GM12878 (cell line): ENCODE data around the gene COX15. TPM values are rescaled to one million over a fixed set of nuclear protein-coding genes. Genes with fewer than 3 reads are reported as not detected.
A peak's percentile ranks its signal among the peaks of the same experiment; 100 is the strongest.

ENCODE experiments used
- ATAC-seq: fragments of 200-7000 bp; cut with Tn5 transposase; 3 replicates; pipeline ENCODE4 v1.9.1; 2020; ENCODE audit warnings: mild to moderate bottlenecking, moderate library complexity
- BruUV-seq: library from RNA; stranded (reverse); fragments of 400-500 nt; replicated peaks from 2 replicates; lab custom pipeline; 2021; lab: Mats Ljungman, UMichigan
- CTCF ChIA-PET: fragments of 300-600 bp; sonication (Branson Sonifier 250); formaldehyde crosslinking; extraction: SDS; loops from one replicate; lab custom pipeline; 2021; ENCODE audit warnings: inconsistent platforms; lab: Yijun Ruan, JAX
- POLR2A ChIA-PET: fragments of 350-600 bp; formaldehyde crosslinking; extraction: SDS; loops from one replicate; lab custom pipeline; 2021; ENCODE audit warnings: inconsistent platforms; lab: Charles Lee
- RAD21 ChIA-PET: fragments of 300-600 bp; sonication (Branson Sonifier 250); formaldehyde crosslinking; loops from one replicate; lab custom pipeline; 2023; ENCODE audit warnings: antibody characterized with exemption; ENCODE audit not compliant: unreplicated experiment; lab: Charles Lee
- SMC1A ChIA-PET: fragments of 300-600 bp; sonication (Branson Sonifier 250); formaldehyde crosslinking; loops from one replicate; lab custom pipeline; 2023; ENCODE audit not compliant: unreplicated experiment, uncharacterized antibody; lab: Charles Lee
- DNase-seq: peaks from one replicate; pipeline ENCODE4 v3.0.0-alpha.2; 2011; ENCODE audit warnings: low read depth, low spot score
- FAIRE-seq: peaks from 3 replicates; lab custom pipeline; 2011; peaks lifted over from hg19 to GRCh38; lab: Jason Lieb, UNC
- H2AFZ ChIP-seq: 2 replicates; pipeline ENCODE4 v1.6.0; 2011; ENCODE audit warnings: low read depth, low read length, control low read depth; ENCODE audit not compliant: control insufficient read depth
- H3K27ac ChIP-seq: 2 replicates; pipeline ENCODE4 v1.5.1; 2011; ENCODE audit warnings: control low read depth; ENCODE audit not compliant: control insufficient read depth, insufficient read depth
- H3K27me3 ChIP-seq, 2 experiments: replicated peaks in 1 of 2; 2 replicates each; pipeline versions ENCODE4 v1.6.0 to v1.6.1; 2011; ENCODE audit warnings: low read length in 1 of 2; ENCODE audit not compliant: control insufficient read depth in 2 of 2, insufficient read depth in 2 of 2
- H3K36me3 ChIP-seq, 2 experiments: 2 replicates each; pipeline ENCODE4 v1.5.1; 2011; ENCODE audit warnings: low read length in 1 of 2; ENCODE audit not compliant: control insufficient read depth in 2 of 2, insufficient read depth in 2 of 2
- H3K4me1 ChIP-seq: 2 replicates; pipeline ENCODE4 v1.6.1; 2011; ENCODE audit warnings: mild to moderate bottlenecking, low read length, moderate library complexity, mixed read lengths; ENCODE audit not compliant: control insufficient read depth, insufficient read depth
- H3K4me2 ChIP-seq: 2 replicates; pipeline ENCODE4 v1.6.0; 2011; ENCODE audit warnings: control low read depth; ENCODE audit not compliant: control insufficient read depth, insufficient read depth
- H3K4me3 ChIP-seq: fragments of 200-600 bp; sonication (generic); 2 replicates; pipeline ENCODE4 v1.5.1; 2016
- H3K79me2 ChIP-seq: 2 replicates; pipeline ENCODE4 v1.6.0; 2011; ENCODE audit warnings: low read length; ENCODE audit not compliant: control insufficient read depth, insufficient read depth
- H3K9ac ChIP-seq: 2 replicates; pipeline ENCODE4 v1.8.0; 2011; ENCODE audit warnings: low read length, control low read depth, mixed read lengths; ENCODE audit not compliant: control insufficient read depth, insufficient read depth
- H3K9me3 ChIP-seq: replicated peaks from 3 replicates; pipeline ENCODE4 v1.5.1; 2011; ENCODE audit warnings: mild to moderate bottlenecking, low read length; ENCODE audit not compliant: control insufficient read depth, insufficient read depth
- H4K20me1 ChIP-seq: 2 replicates; pipeline ENCODE4 v1.6.0; 2011; ENCODE audit not compliant: control insufficient read depth, insufficient read depth
- MYC ChIP-seq: IDR thresholded peaks from 2 replicates; pipeline ENCODE4 v1.6.1; 2011; ENCODE audit warnings: mild to moderate bottlenecking, low read length, moderate library complexity, inconsistent platforms; ENCODE audit not compliant: insufficient read depth, insufficient replicate concordance, insufficient read length, severe bottlenecking
- RAD21 ChIP-seq: IDR thresholded peaks from 2 replicates; pipeline ENCODE4 v1.6.1; 2011; ENCODE audit warnings: mild to moderate bottlenecking, low read depth, low read length, moderate library complexity; ENCODE audit not compliant: insufficient read depth
- SMC3 ChIP-seq: IDR thresholded peaks from 2 replicates; pipeline ENCODE4 v1.6.1; 2011; ENCODE audit warnings: low read length, improper control_type of control experiment, borderline replicate concordance
- ZZZ3 ChIP-seq: IDR thresholded peaks from 2 replicates; pipeline ENCODE4 v1.6.1; 2011; ENCODE audit warnings: low read depth; ENCODE audit not compliant: control insufficient read depth, insufficient read length
- WGBS: methylation state at CpG from one replicate; pipeline ENCODE4 v1.1.6; 2016; ENCODE audit warnings: low lambda C conversion rate; ENCODE audit not compliant: insufficient replicate concordance, insufficient coverage; ENCODE audit errors: missing lambda C conversion rate; 5-methylcytosine and 5-hydroxymethylcytosine counted together
- in situ Hi-C: fragments of 300-500 bp; cut with MboI; formaldehyde crosslinking; loops from 9 replicates; pipeline ENCODE4 v1.14.3; 2018; ENCODE audit warnings: mixed read lengths
- intact Hi-C: fragments of 100-400 bp; cut with micrococcal nuclease; formaldehyde crosslinking; loops from one replicate; pipeline ENCODE4 v1.14.2; 2022; ENCODE audit not compliant: unreplicated experiment
- polyA plus RNA-seq, 11 experiments: library from polyadenylated mRNA; depleted of rRNA in 4 of 11; unstranded in 6 of 11; stranded (reverse) in 5 of 11; fragments of >200 nt; fragmentation: Nextera tagmentation in 4 of 11; fragmentation: Illumina TruSeq in 1 of 11; extraction: Ambion mirVana in 4 of 11; extraction: Trizol in 1 of 11; gene quantifications; 1 replicate in 1 of 11; 2 replicates in 10 of 11; pipeline versions ENCODE4 v1.2.1 to v1.2.3, GENCODE V29; 2011 to 2016; ENCODE audit warnings: inconsistent platforms in 2 of 11, missing spikeins in 2 of 11, low read depth in 1 of 11
- total RNA-seq, 4 experiments: library from RNA; depleted of rRNA in 3 of 4; stranded (reverse); fragments of >200 nt in 3 of 4; fragmentation: Illumina TruSeq in 1 of 4; extraction: Trizol in 1 of 4; gene quantifications; 2 replicates each; pipeline versions ENCODE4 v1.2.1 to v1.2.3, GENCODE V29; 2013 to 2021
- TF ChIP-seq, protein P1 (sequence below): fragments of 450-650 bp; IDR thresholded peaks from 2 replicates; pipeline ENCODE4 v1.6.1; 2016; ENCODE audit warnings: mild to moderate bottlenecking
- TF ChIP-seq, protein P2 (sequence below): IDR thresholded peaks from 2 replicates; pipeline ENCODE4 v1.6.1; 2011; ENCODE audit warnings: mild to moderate bottlenecking, low read depth, low read length, moderate library complexity; ENCODE audit not compliant: insufficient replicate concordance
- TF ChIP-seq, protein P3 (sequence below), 3 experiments: IDR thresholded peaks in 2 of 3; conservative IDR thresholded peaks in 1 of 3; 2 replicates each; pipeline ENCODE4 v1.5.1; 2011; ENCODE audit warnings: low read depth in 3 of 3, low read length in 3 of 3, mild to moderate bottlenecking in 3 of 3, control low read depth in 2 of 3, moderate library complexity in 2 of 3, inconsistent platforms in 1 of 3, mixed read lengths in 1 of 3; ENCODE audit not compliant: control insufficient read depth in 2 of 3, insufficient read depth in 1 of 3; ENCODE audit errors: extremely low read depth in 1 of 3

The COX15 gene
- total and polyA plus RNA-seq, 10 of the 15 experiments (the other 5 are each of a cell fraction or from before 2014, with no cell fraction given), result 30.2 to 50.7 (median 38.3) TPM

- ATAC-seq, result no peak
- intact Hi-C loops, result no loop called here
- no peak for FAIRE-seq
- H4K20me1 ChIP-seq, result no peaks in the 10 kb centered on the region
- no peak for DNase-seq
- TF ChIP-seq MYC (no peak), ZZZ3 (no peak)
- TF ChIP-seq, protein P1, sequence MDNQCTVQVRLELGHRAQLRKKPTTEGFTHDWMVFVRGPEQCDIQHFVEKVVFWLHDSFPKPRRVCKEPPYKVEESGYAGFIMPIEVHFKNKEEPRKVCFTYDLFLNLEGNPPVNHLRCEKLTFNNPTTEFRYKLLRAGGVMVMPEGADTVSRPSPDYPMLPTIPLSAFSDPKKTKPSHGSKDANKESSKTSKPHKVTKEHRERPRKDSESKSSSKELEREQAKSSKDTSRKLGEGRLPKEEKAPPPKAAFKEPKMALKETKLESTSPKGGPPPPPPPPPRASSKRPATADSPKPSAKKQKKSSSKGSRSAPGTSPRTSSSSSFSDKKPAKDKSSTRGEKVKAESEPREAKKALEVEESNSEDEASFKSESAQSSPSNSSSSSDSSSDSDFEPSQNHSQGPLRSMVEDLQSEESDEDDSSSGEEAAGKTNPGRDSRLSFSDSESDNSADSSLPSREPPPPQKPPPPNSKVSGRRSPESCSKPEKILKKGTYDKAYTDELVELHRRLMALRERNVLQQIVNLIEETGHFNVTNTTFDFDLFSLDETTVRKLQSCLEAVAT, result no peak
- TF ChIP-seq, all 136 proteins: peak for 0
- Histone ChIP-seq H3K4me2 (no peak overlapping the region), H3K4me1 (no peaks in the 10 kb centered on the region), H3K4me3 (no peak overlapping the region), H3K79me2 (no peaks in the 10 kb centered on the region), H3K36me3 (peaks cover 2 to 32% of the 10 kb centered on the region in 2 experiments), H3K27ac (no peak overlapping the region), H3K27me3 (no peaks in the 10 kb centered on the region), H3K9ac (no peak overlapping the region), H3K9me3 (no peaks in the 10 kb centered on the region), H2AFZ (no peak overlapping the region)
- ChIA-PET SMC1A (interaction anchor here (1.3 kb wide), 1 partner anchor 50 kb away, joined by 4 read pairs; no protein-coding TSS in a partner anchor), RAD21 (no interaction called here), CTCF (interaction anchor here (0.8 kb wide), 1 partner anchor 78 kb away, joined by 3 read pairs; no protein-coding TSS in a partner anchor), POLR2A (no interaction called here)
- WGBS, result 86% methylated on average over 4 of the region's 4 CpGs
- BruUV-seq, result no TSS peak
- in situ Hi-C loops, result no loop called here
Observed at GRCh38 chr10:99700649-99701048, 31.3 kb downstream of the COX15 start.

GRCh38 chr10:99698504-99699080 lies 33.3 kb downstream of the COX15 start:
- H3K4me3 ChIP-seq, result no peak overlapping the region
- TF ChIP-seq RAD21, result no peak
- TF ChIP-seq, protein P2, sequence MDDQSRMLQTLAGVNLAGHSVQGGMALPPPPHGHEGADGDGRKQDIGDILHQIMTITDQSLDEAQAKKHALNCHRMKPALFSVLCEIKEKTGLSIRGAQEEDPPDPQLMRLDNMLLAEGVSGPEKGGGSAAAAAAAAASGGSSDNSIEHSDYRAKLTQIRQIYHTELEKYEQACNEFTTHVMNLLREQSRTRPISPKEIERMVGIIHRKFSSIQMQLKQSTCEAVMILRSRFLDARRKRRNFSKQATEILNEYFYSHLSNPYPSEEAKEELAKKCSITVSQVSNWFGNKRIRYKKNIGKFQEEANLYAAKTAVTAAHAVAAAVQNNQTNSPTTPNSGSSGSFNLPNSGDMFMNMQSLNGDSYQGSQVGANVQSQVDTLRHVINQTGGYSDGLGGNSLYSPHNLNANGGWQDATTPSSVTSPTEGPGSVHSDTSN, result no peak
- TF ChIP-seq, protein P3, sequence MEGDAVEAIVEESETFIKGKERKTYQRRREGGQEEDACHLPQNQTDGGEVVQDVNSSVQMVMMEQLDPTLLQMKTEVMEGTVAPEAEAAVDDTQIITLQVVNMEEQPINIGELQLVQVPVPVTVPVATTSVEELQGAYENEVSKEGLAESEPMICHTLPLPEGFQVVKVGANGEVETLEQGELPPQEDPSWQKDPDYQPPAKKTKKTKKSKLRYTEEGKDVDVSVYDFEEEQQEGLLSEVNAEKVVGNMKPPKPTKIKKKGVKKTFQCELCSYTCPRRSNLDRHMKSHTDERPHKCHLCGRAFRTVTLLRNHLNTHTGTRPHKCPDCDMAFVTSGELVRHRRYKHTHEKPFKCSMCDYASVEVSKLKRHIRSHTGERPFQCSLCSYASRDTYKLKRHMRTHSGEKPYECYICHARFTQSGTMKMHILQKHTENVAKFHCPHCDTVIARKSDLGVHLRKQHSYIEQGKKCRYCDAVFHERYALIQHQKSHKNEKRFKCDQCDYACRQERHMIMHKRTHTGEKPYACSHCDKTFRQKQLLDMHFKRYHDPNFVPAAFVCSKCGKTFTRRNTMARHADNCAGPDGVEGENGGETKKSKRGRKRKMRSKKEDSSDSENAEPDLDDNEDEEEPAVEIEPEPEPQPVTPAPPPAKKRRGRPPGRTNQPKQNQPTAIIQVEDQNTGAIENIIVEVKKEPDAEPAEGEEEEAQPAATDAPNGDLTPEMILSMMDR (IDR thresholded peaks at IDR 0.05 in 2 of 3, conservative IDR thresholded peaks at IDR 0.05 in 1 of 3; ENCODE audit: control insufficient read depth in 2 of 3, extremely low read depth in 1 of 3, insufficient read depth in 1 of 3, low read depth in 3 of 3, low read length in 3 of 3), result peak in 1 of 3 experiments; percentile 21; a peak in 3 of 6 replicates
- peak; percentile 19; the same call in 1 of the 2 replicates for TF ChIP-seq SMC3
- no peaks in the 10 kb centered on the region for H3K27me3 ChIP-seq
- no TSS peak for BruUV-seq
- FAIRE-seq (no peak), ATAC-seq (no peak), DNase-seq (no peak)
- intact Hi-C loops, result no loop called here
- CTCF ChIA-PET, result interaction anchor here (0.5 to 0.7 kb wide), 2 partner anchors 20 to 1089 kb away, joined by 3 to 4 read pairs; no protein-coding TSS in a partner anchor
- no peak overlapping the region for H2AFZ ChIP-seq
- H3K4me1 ChIP-seq, result no peaks in the 10 kb centered on the region
- no peaks in the 10 kb centered on the region for H4K20me1 ChIP-seq
- H3K79me2 ChIP-seq, result no peaks in the 10 kb centered on the region
- peaks cover 2 to 18% of the 10 kb centered on the region in 2 experiments for H3K36me3 ChIP-seq
- POLR2A ChIA-PET, result no interaction called here
- SMC1A ChIA-PET, result no interaction called here
- no peaks in the 10 kb centered on the region for H3K9me3 ChIP-seq
- in situ Hi-C loops, result no loop called here
- RAD21 ChIA-PET, result no interaction called here
- no peak overlapping the region for H3K27ac ChIP-seq
- 97% methylated on average over 8 of the region's 8 CpGs for WGBS
- no peak overlapping the region for H3K9ac ChIP-seq
- H3K4me2 ChIP-seq, result no peak overlapping the region
